SU-DHL-6 (cell line): ENCODE measurements around the gene PPP1R14C.

Experiments
- H2AFZ ChIP-seq: fragments of 200-600 bp; sonication (generic); 2 replicates; pipeline ENCODE4 v1.6.1; 2014; ENCODE audit warnings: low read depth, mild to moderate bottlenecking, moderate library complexity, mixed read lengths, antibody characterized with exemption, low read length; ENCODE audit not compliant: severe bottlenecking
- H3F3A ChIP-seq: fragments of 200-600 bp; shearing (Covaris generic); 2 replicates; pipeline ENCODE4 v1.6.0; 2016; ENCODE audit warnings: antibody characterized with exemption, mild to moderate bottlenecking; ENCODE audit not compliant: insufficient read depth
- H3K27ac ChIP-seq: fragments of 200-600 bp; sonication (generic); 2 replicates; pipeline ENCODE4 v1.5.1; 2016; ENCODE audit warnings: low read depth, mild to moderate bottlenecking, low read length, moderate library complexity, mixed read lengths
- H3K27me3 ChIP-seq: fragments of 200-600 bp; sonication (generic), shearing (Covaris generic); 2 replicates; pipeline ENCODE4 v1.6.0; 2014; ENCODE audit warnings: mild to moderate bottlenecking, low read length
- H3K36me3 ChIP-seq: fragments of 200-600 bp; sonication (generic); 2 replicates; pipeline ENCODE4 v1.6.1; 2014; ENCODE audit warnings: mild to moderate bottlenecking, low read length, mixed read lengths
- H3K4me2 ChIP-seq: fragments of 300-600, 200-600 bp; shearing (Covaris generic), sonication (generic); 2 replicates; pipeline ENCODE4 v1.6.0; 2014; ENCODE audit warnings: low read length, low read depth, mild to moderate bottlenecking; ENCODE audit not compliant: poor library complexity, severe bottlenecking
- H3K4me3 ChIP-seq: fragments of 200-600 bp; sonication (generic); 2 replicates; pipeline ENCODE4 v1.5.1; 2014; ENCODE audit warnings: antibody characterized with exemption, low read length, mild to moderate bottlenecking, mixed read lengths; ENCODE audit not compliant: insufficient read depth, poor library complexity, severe bottlenecking
- H3K79me2 ChIP-seq: fragments of 200-600 bp; sonication (generic); 2 replicates; pipeline ENCODE4 v1.6.1; 2014; ENCODE audit warnings: mild to moderate bottlenecking, low read length, moderate library complexity; ENCODE audit not compliant: insufficient read depth
- H3K9ac ChIP-seq: fragments of 200-600 bp; sonication (generic); 2 replicates; pipeline ENCODE4 v1.7.0; 2014; ENCODE audit warnings: mild to moderate bottlenecking, low read length
- H3K9me2 ChIP-seq: fragments of 200-600 bp; sonication (generic); replicated peaks from 2 replicates; pipeline ENCODE4 v1.6.1; 2014; ENCODE audit warnings: low read length; ENCODE audit not compliant: insufficient read depth
- H3K9me3 ChIP-seq: fragments of 200-600 bp; sonication (generic); 2 replicates; pipeline ENCODE4 v1.6.1; 2014; ENCODE audit warnings: low read length, mixed read lengths; ENCODE audit not compliant: insufficient read depth
- H4K20me1 ChIP-seq: fragments of 200-600 bp; sonication (generic); 2 replicates; pipeline ENCODE4 v1.6.1; 2014; ENCODE audit warnings: low read depth, mild to moderate bottlenecking, antibody characterized with exemption, low read length, moderate library complexity, mixed read lengths
- EZH2phosphoT487 ChIP-seq: fragments of 200-600 bp; sonication (generic), shearing (Covaris generic); conservative IDR thresholded peaks from 2 replicates; pipeline ENCODE4 v1.6.1; 2018; ENCODE audit warnings: mild to moderate bottlenecking, antibody characterized with exemption, low read length, moderate library complexity, mixed read lengths
- TF ChIP-seq, protein P1 (sequence below): fragments of 200-600 bp; sonication (generic); IDR thresholded peaks from one replicate; pipeline ENCODE4 v1.5.1; 2017; ENCODE audit warnings: antibody characterized with exemption, mild to moderate bottlenecking, low read length, moderate library complexity; ENCODE audit not compliant: insufficient read depth, poor library complexity, severe bottlenecking

The PPP1R14C gene

DNA sequence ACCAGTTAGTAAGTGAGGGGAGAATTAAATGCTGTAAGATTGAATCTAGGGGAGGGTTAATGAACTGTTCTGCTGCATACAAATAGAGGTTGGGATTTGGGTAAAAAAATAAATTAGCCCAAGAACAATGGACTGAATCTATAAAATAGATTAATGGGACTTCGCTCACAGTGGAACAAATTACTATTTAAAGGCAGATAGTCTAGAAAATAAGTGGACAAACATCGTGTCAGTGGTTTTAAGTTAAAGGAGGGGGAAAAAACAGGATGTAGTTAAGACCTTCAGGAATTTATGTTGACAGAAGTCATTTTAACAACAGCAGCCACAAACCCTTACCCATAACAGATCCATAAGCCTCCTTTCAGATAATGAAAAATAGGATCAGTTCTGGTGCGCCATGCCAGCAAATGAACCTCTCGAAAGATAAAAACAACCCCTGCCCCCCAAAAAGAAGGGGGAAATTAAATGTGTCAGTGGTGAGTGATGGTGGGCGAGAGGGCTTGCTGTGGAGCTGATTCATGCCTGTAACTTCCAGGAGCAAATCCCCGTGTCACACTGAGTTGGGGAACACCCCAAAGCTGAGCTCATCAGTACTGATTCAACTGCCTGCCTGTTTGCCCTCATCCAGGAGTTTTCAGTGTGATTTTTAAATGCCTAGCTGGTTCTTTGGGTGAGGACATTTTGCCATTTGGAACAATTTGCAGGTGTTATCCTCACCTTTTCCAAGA lies 86.8 kb downstream of the PPP1R14C start:
- H3K79me2 ChIP-seq = no peaks in the 10 kb centered on the region

DNA sequence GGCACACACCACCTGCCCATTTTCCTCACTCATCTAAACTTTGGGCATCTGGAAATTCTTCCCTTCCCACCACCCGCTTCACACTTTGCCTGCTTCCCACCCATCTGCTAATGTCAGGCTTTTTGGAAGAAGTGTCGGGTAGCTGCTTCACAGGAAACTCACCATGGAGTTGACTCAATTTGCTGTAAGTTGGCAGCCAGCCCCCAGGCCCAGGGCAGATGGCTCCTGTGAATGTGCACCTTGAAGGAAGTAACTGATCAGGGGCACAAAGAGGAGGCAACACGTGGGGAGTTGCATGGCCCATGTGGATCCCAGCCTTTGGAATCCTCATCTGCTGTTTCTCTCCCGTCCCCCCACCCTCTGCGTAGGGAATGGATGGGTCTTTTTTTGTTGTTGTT lies 87.3 kb downstream of the PPP1R14C start:
- no peaks in the 10 kb centered on the region for H3K36me3 ChIP-seq
- no peaks in the 10 kb centered on the region for H3K9me3 ChIP-seq
- no peak overlapping the region for H3K9ac ChIP-seq
- H3K9me2 ChIP-seq = no peaks in the 10 kb centered on the region
- H3K27me3 ChIP-seq = no peaks in the 10 kb centered on the region
- no peaks in the 10 kb centered on the region for H3K79me2 ChIP-seq
- H3K4me2 ChIP-seq = no peak overlapping the region
- H3F3A ChIP-seq = no peaks in the 10 kb centered on the region
- no peak overlapping the region for H3K4me3 ChIP-seq
- TF ChIP-seq, protein P1, sequence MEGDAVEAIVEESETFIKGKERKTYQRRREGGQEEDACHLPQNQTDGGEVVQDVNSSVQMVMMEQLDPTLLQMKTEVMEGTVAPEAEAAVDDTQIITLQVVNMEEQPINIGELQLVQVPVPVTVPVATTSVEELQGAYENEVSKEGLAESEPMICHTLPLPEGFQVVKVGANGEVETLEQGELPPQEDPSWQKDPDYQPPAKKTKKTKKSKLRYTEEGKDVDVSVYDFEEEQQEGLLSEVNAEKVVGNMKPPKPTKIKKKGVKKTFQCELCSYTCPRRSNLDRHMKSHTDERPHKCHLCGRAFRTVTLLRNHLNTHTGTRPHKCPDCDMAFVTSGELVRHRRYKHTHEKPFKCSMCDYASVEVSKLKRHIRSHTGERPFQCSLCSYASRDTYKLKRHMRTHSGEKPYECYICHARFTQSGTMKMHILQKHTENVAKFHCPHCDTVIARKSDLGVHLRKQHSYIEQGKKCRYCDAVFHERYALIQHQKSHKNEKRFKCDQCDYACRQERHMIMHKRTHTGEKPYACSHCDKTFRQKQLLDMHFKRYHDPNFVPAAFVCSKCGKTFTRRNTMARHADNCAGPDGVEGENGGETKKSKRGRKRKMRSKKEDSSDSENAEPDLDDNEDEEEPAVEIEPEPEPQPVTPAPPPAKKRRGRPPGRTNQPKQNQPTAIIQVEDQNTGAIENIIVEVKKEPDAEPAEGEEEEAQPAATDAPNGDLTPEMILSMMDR = no peak
- TF ChIP-seq EZH2phosphoT487 = no peak
- no peak overlapping the region for H2AFZ ChIP-seq
- no peaks in the 10 kb centered on the region for H4K20me1 ChIP-seq
- no peak overlapping the region for H3K27ac ChIP-seq

More for the DNA sequence above, 86.8 kb downstream of the PPP1R14C start:
- TF ChIP-seq, protein P1 = no peak
- no peak for TF ChIP-seq EZH2phosphoT487
- Histone ChIP-seq H3K4me3 (no peak overlapping the region), H4K20me1 (no peaks in the 10 kb centered on the region), H2AFZ (no peak overlapping the region), H3K9ac (no peak overlapping the region), H3K9me3 (no peaks in the 10 kb centered on the region), H3F3A (no peaks in the 10 kb centered on the region), H3K9me2 (no peaks in the 10 kb centered on the region), H3K27me3 (no peaks in the 10 kb centered on the region), H3K27ac (no peak overlapping the region), H3K4me2 (no peak overlapping the region), H3K36me3 (no peaks in the 10 kb centered on the region)

- Histone ChIP-seq H3K4me3 (no peak overlapping the region), H2AFZ (no peak overlapping the region)
- TF ChIP-seq, protein P1 = no peak
- no peak for TF ChIP-seq EZH2phosphoT487
These were observed 88.1 kb downstream of the PPP1R14C start for GRCh38 chr6:150230832-150231524.

More at GRCh38 chr6:150230832-150231524, 88.1 kb downstream of the PPP1R14C start:
- Histone ChIP-seq H3K4me2 (no peak overlapping the region), H3K9me3 (no peaks in the 10 kb centered on the region), H4K20me1 (no peaks in the 10 kb centered on the region), H3K36me3 (no peaks in the 10 kb centered on the region), H3K27me3 (no peaks in the 10 kb centered on the region), H3K79me2 (no peaks in the 10 kb centered on the region), H3K27ac (no peak overlapping the region), H3K9ac (no peak overlapping the region), H3F3A (no peaks in the 10 kb centered on the region), H3K9me2 (no peaks in the 10 kb centered on the region)
